HEK293T (cell line): ENCODE results near the gene NKX2-3.

Source experiments
- FOXK2 ChIP-seq: fragments of 450-650 bp; IDR thresholded peaks from 2 replicates; pipeline ENCODE4 v1.6.1; 2016; ENCODE audit warnings: mild to moderate bottlenecking
- SP1 ChIP-seq: fragments of 450-650 bp; IDR thresholded peaks from 2 replicates; pipeline ENCODE4 v1.6.1; 2017

- no peak for TF ChIP-seq FOXK2
- TF ChIP-seq SP1 = no peak
These were observed 7.1 kb downstream of the NKX2-3 start for GRCh38 chr10:99539820-99540219.
